Right ventricle myocardium superior (tissue), 1 donor: ENCODE results near the gene MTO1. TPM values are rescaled to one million over a fixed set of nuclear protein-coding genes. Genes with fewer than 3 reads are reported as not detected.

Experiments
- total RNA-seq: library from RNA; stranded (reverse); fragmentation: NEBNext Ultra II Directional; extraction: Animal tissue kit (Norgen Biotek cat#: 25700); gene quantifications from one replicate; pipeline ENCODE4 v1.2.1, GENCODE V29; 2021
- donor health status: DM: no; HTN: yes; CAD: no; lungs with severe emphysema.

MTO1 gene
- total RNA-seq, 1 donor from 2014 or later, result 24.9 TPM

Other genes with a start within 250 kb of the MTO1 start
- not detected for gene KHDC1L, start 236.2 kb upstream of the MTO1 start, total RNA-seq
- gene KHDC1, start 198.5 kb upstream of the MTO1 start, total RNA-seq, result 2.0 TPM
- not detected for gene DPPA5, start 107.5 kb upstream of the MTO1 start, total RNA-seq
- gene KHDC3L, start 99.1 kb upstream of the MTO1 start, total RNA-seq, result not detected
- gene OOEP, start 91.8 kb upstream of the MTO1 start, total RNA-seq, result not detected
- 0.62 TPM for gene DDX43, start 66.9 kb upstream of the MTO1 start, total RNA-seq
- gene CGAS, start 9.4 kb upstream of the MTO1 start, total RNA-seq, result 0.81 TPM
- gene EEF1A1, start 59.3 kb downstream of the MTO1 start, total RNA-seq, result 1,362 TPM
- gene SLC17A5, start 192.3 kb downstream of the MTO1 start, total RNA-seq, result 4.1 TPM
- gene CD109, start 234.5 kb downstream of the MTO1 start, total RNA-seq, result 6.7 TPM